Right renal cortex interstitium (tissue), 3 donors: ENCODE data around the gene PLEK2. TPM values are rescaled to one million over a fixed set of nuclear protein-coding genes. Genes with fewer than 3 reads are reported as not detected.
A peak's percentile ranks its signal among the peaks of the same experiment; 100 is the strongest.
"Not testable (repeated sequence)": the region's sequence is repeated elsewhere in the genome, so short reads cannot be mapped to it uniquely, and the experiment has no call there.

Experiments
- DNase-seq, 3 donors: peaks; one replicate each; pipeline ENCODE4 v3.0.0-alpha.2; 2013; ENCODE audit warnings: low read depth in 3 of 3, low spot score in 2 of 3
- polyA plus RNA-seq, 3 donors: library from polyadenylated mRNA; unstranded; fragments of 120-200 nt; gene quantifications; one replicate each; pipeline ENCODE4 v1.2.1, GENCODE V29; 2013; ENCODE audit not compliant: insufficient read length in 3 of 3

The PLEK2 gene
- polyA plus RNA-seq, result 1 to 10 TPM; 1.9 to 2.4 (median 2.0) TPM

GRCh38 chr14:67411820-67412421 lies at the start of gene PLEK2:
Gene PLEK2 (minus strand): TSS chr14:67412165. CDS start chr14:67412059, 106 bp downstream.
- DNase-seq, result no peak

- DNase-seq, result no peak
These were observed 49.5 kb upstream of the PLEK2 start for GRCh38 chr14:67461341-67461985.

- no peak for DNase-seq
These were observed 47.4 kb upstream of the PLEK2 start for GRCh38 chr14:67459336-67459735.

GRCh38 chr14:67457782-67458181 lies 45.8 kb upstream of the PLEK2 start:
- DNase-seq, result peak; percentile 10 to 16 (median 14)

- DNase-seq, result no peak
These were observed 44.8 kb upstream of the PLEK2 start for GRCh38 chr14:67456732-67457131.

- DNase-seq, result no peak
These were observed 41.8 kb upstream of the PLEK2 start for GRCh38 chr14:67453575-67454300.

- not testable (repeated sequence) for DNase-seq
These were observed 39.7 kb upstream of the PLEK2 start for GRCh38 chr14:67451667-67452066.

- DNase-seq, result no peak
These were observed 37.1 kb upstream of the PLEK2 start for GRCh38 chr14:67449096-67449495.

GRCh38 chr14:67447033-67447381 lies 35.0 kb upstream of the PLEK2 start:
- no peak for DNase-seq

GRCh38 chr14:67446371-67447032 lies 34.5 kb upstream of the PLEK2 start:
- DNase-seq, result no peak

GRCh38 chr14:67444395-67444794 lies 32.4 kb upstream of the PLEK2 start:
- DNase-seq, result no peak

- DNase-seq, result no peak
These were observed 30.4 kb upstream of the PLEK2 start for GRCh38 chr14:67442139-67442906.

GRCh38 chr14:67441672-67442071 lies 29.7 kb upstream of the PLEK2 start:
- DNase-seq, result no peak

GRCh38 chr14:67441256-67441655 lies 29.3 kb upstream of the PLEK2 start:
- no peak for DNase-seq

GRCh38 chr14:67440513-67440912 lies 28.5 kb upstream of the PLEK2 start:
- no peak for DNase-seq

- DNase-seq, result no peak
These were observed 27.0 kb upstream of the PLEK2 start for GRCh38 chr14:67438969-67439368.

GRCh38 chr14:67436006-67436866 lies 24.3 kb upstream of the PLEK2 start:
- no peak for DNase-seq

- DNase-seq, result no peak
These were observed 23.6 kb upstream of the PLEK2 start for GRCh38 chr14:67435603-67436002.

GRCh38 chr14:67432050-67432564 lies 20.1 kb upstream of the PLEK2 start:
- no peak for DNase-seq
